Fibroblast of the aortic adventitia (primary cell): ENCODE measurements around the gene TACR2. TPM values are rescaled to one million over a fixed set of nuclear protein-coding genes. Genes with fewer than 3 reads are reported as not detected.
A peak's percentile ranks its signal among the peaks of the same experiment; 100 is the strongest.

Source experiments
- DNase-seq: peaks from one replicate; pipeline ENCODE4 v3.0.0-alpha.2; 2010; ENCODE audit warnings: low read depth
- H3K4me3 ChIP-seq: 2 replicates; pipeline ENCODE4 v1.5.1; 2011; ENCODE audit warnings: low read depth, mild to moderate bottlenecking, control low read depth, low read length, moderate library complexity
- total RNA-seq: library from RNA; depleted of rRNA; stranded (reverse); fragments of >200 nt; gene quantifications from 2 replicates; pipeline ENCODE4 v1.2.3, GENCODE V29; 2012; ENCODE audit warnings: low replicate concordance
- TF ChIP-seq, protein P1 (sequence below): IDR thresholded peaks from 2 replicates; pipeline ENCODE4 v1.5.1; 2011; ENCODE audit warnings: mild to moderate bottlenecking, low read length, control low read depth, inconsistent platforms; ENCODE audit not compliant: insufficient read depth

Gene TACR2
- total RNA-seq, 1 donor, result 0.18 TPM

DNA sequence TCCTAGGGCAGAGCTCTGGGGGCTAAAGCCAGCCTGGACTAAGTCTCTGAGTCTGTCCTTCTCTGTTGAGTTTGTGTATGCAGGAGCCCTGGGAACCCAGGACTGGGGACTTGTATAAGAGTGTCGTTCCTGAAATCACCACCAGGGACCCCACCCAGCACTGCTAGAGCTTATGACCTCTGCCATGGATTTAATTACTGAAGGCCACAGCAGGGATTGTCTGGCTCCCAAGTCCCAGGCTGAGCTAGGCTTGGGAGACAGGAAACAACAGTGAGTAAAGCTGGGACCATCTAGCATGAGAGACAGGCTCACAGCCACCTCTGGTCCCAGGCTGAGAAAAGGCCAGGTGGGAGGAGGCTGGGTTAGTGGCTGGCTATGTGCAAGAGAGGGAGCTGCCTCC lies 33.1 kb upstream of the TACR2 start:
- DNase-seq, result peak; percentile 16
- TF ChIP-seq, protein P1, sequence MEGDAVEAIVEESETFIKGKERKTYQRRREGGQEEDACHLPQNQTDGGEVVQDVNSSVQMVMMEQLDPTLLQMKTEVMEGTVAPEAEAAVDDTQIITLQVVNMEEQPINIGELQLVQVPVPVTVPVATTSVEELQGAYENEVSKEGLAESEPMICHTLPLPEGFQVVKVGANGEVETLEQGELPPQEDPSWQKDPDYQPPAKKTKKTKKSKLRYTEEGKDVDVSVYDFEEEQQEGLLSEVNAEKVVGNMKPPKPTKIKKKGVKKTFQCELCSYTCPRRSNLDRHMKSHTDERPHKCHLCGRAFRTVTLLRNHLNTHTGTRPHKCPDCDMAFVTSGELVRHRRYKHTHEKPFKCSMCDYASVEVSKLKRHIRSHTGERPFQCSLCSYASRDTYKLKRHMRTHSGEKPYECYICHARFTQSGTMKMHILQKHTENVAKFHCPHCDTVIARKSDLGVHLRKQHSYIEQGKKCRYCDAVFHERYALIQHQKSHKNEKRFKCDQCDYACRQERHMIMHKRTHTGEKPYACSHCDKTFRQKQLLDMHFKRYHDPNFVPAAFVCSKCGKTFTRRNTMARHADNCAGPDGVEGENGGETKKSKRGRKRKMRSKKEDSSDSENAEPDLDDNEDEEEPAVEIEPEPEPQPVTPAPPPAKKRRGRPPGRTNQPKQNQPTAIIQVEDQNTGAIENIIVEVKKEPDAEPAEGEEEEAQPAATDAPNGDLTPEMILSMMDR, result peak; percentile 48

DNA sequence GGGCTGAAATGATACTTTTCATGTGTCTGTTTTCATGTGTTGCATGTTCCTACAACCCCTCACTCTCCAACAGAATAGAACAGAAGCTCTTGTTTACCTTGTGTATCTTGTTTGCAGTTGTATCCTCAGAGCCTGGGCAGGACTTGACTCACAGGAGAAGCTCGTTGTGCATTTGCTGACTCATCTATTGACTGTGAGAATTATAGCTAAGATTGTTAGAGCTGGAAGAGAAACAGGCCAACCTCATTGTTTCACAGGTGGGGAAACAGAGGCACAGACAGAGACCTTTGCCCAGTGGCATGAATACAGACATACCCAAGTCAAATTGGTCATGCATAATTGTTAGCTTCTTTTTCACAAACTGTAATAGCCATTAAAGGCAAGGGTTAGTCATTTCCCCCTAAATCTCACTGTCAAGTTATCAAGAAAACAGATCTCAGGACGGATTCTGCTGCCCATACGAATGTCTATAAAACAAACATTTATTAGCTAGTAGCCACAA lies 30.0 kb upstream of the TACR2 start:
- TF ChIP-seq, protein P1, result no peak
- H3K4me3 ChIP-seq, result no peak overlapping the region
- DNase-seq, result peak; percentile 62

More for the DNA sequence above, 33.1 kb upstream of the TACR2 start:
- H3K4me3 ChIP-seq, result no peak overlapping the region

DNA sequence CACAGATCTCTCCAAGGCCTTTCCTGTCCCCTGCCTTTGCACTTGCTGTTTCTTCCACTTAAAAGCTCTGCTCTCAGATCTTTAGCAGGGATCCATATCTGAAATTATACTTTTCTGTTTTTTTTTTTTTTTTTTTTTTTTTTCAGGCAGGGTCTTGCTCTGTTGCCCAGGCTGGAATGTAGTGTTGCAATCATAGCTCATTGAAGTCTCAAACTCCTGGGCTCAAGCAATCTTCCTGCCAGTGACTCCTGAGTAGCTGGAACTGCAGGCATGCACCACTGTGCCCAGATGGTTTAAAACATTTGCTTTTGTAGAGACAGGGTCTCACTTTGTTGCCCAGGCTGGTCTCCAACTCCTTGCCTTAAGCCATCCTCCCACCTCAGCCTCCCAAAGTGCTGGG lies 29.5 kb upstream of the TACR2 start:
- no peak overlapping the region for H3K4me3 ChIP-seq
- peak; percentile 29 for DNase-seq
- TF ChIP-seq, protein P1, result no peak

DNA sequence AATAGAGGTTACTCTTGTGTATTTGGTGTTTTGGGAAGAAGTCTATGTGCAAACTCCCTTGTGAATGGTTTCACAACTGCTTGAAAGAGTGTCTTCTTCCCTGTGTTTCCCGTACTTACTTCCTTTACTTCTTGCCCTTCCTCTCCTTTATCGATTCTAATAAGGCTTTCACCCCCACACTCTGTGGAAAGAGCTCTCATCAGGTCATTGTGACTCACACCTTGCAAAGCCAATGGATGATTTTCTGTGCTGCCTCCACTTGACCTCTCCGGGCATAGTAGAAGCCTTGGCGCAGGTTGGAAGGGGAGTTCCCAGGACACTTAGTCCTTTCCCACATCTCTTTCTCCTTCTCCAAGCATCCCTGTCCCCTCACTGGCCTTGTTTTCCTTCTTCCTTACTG lies 28.3 kb upstream of the TACR2 start:
- DNase-seq, result no peak
- TF ChIP-seq, protein P1, result no peak
- no peak overlapping the region for H3K4me3 ChIP-seq

GRCh38 chr10:69443354-69443753 lies 26.6 kb upstream of the TACR2 start:
- DNase-seq, result no peak
- TF ChIP-seq, protein P1, result no peak
- H3K4me3 ChIP-seq, result no peak overlapping the region

DNA sequence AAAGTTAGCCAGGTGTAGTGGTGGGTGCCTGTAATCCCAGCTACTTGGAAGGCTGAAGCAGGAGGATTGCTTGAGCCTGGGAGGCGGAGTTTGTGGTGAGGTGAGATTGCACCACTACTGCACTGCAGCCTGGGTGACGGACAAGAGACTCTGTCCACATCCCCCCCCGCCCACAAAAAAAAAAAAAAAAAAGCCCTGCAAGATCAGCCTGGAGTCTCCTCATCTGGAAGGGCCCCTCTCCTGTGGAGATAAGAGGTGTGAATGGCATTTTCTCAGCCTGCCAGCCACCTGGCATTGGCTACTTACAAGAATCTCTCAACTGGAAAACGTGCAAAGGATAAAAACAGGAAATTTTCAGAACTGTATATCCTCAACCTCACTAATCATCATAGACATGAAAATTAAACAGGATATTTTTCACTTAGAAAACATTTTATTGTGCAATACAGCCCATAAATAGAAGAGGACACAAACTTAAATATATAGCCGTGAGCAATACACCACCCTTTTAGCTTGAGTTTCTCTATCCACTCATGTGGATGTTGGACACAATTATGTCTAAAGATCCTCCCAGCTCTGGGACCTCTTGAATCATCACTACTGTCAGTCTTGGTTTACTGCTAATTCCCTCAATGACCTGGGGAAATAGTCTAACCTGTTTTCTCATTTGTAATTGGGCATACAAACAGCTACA lies 23.2 kb upstream of the TACR2 start:
- DNase-seq, result peak; percentile 25

More for the DNA sequence above, 23.2 kb upstream of the TACR2 start:
- no peak overlapping the region for H3K4me3 ChIP-seq
- TF ChIP-seq, protein P1, result no peak
